ENCODE measurements around the gene WDFY2.

The WDFY2 gene

GRCh38 chr13:51784097-51784496, 199.8 kb downstream of the WDFY2 start:
- TF ChIP-seq SUZ12 (IDR thresholded peaks at IDR 0.05; ENCODE audit: extremely low read depth, insufficient read depth, insufficient read length) (no peak), YY1 (IDR thresholded peaks at IDR 0.05; ENCODE audit: insufficient read depth, insufficient read length) (no peak), ZNF274 (IDR thresholded peaks at IDR 0.05; ENCODE audit: low read depth, low read length) (no peak)
- no peaks in the 10 kb centered on the region for H3K36me3 ChIP-seq (ENCODE audit: insufficient read depth, insufficient read length, low read length)
- no peak overlapping the region for H3K4me3 ChIP-seq (ENCODE audit: insufficient read length, low read depth)
- no peaks in the 10 kb centered on the region for H3K9me3 ChIP-seq (ENCODE audit: insufficient read depth, low read length)
- H3K9ac ChIP-seq (ENCODE audit: insufficient read length, low read depth), result no peak overlapping the region
- H3K4me1 ChIP-seq (ENCODE audit: insufficient read depth, insufficient read length), result no peaks in the 10 kb centered on the region
- no peak for DNase-seq (ENCODE audit: low read depth, low spot score)
- no peaks in the 10 kb centered on the region for H3K27me3 ChIP-seq (ENCODE audit: insufficient read depth, insufficient read length)

GRCh38 chr13:51785712-51786424, 201.6 kb downstream of the WDFY2 start:
- Histone ChIP-seq H3K36me3 (ENCODE audit: insufficient read depth, insufficient read length, low read length) (no peaks in the 10 kb centered on the region), H3K4me1 (ENCODE audit: insufficient read depth, insufficient read length) (no peaks in the 10 kb centered on the region), H3K9ac (ENCODE audit: insufficient read length, low read depth) (no peak overlapping the region), H3K27me3 (ENCODE audit: insufficient read depth, insufficient read length) (no peaks in the 10 kb centered on the region), H3K4me3 (ENCODE audit: insufficient read length, low read depth) (no peak overlapping the region), H3K9me3 (ENCODE audit: insufficient read depth, low read length) (no peaks in the 10 kb centered on the region)
- TF ChIP-seq SUZ12 (IDR thresholded peaks at IDR 0.05; ENCODE audit: extremely low read depth, insufficient read depth, insufficient read length) (no peak), YY1 (IDR thresholded peaks at IDR 0.05; ENCODE audit: insufficient read depth, insufficient read length) (no peak), ZNF274 (IDR thresholded peaks at IDR 0.05; ENCODE audit: low read depth, low read length) (no peak)
- DNase-seq (ENCODE audit: low read depth, low spot score), result no peak

GRCh38 chr13:51786425-51787265, 202.4 kb downstream of the WDFY2 start:
- H3K36me3 ChIP-seq (ENCODE audit: insufficient read depth, insufficient read length, low read length), result no peaks in the 10 kb centered on the region
- no peaks in the 10 kb centered on the region for H3K9me3 ChIP-seq (ENCODE audit: insufficient read depth, low read length)
- no peak overlapping the region for H3K9ac ChIP-seq (ENCODE audit: insufficient read length, low read depth)
- no peak for DNase-seq (ENCODE audit: low read depth, low spot score)
- TF ChIP-seq YY1 (IDR thresholded peaks at IDR 0.05; ENCODE audit: insufficient read depth, insufficient read length), result no peak
- TF ChIP-seq SUZ12 (IDR thresholded peaks at IDR 0.05; ENCODE audit: extremely low read depth, insufficient read depth, insufficient read length), result no peak
- no peak for TF ChIP-seq ZNF274 (IDR thresholded peaks at IDR 0.05; ENCODE audit: low read depth, low read length)
- no peak overlapping the region for H3K4me3 ChIP-seq (ENCODE audit: insufficient read length, low read depth)
- no peaks in the 10 kb centered on the region for H3K4me1 ChIP-seq (ENCODE audit: insufficient read depth, insufficient read length)
- H3K27me3 ChIP-seq (ENCODE audit: insufficient read depth, insufficient read length), result no peaks in the 10 kb centered on the region

GRCh38 chr13:51793570-51794271, 209.5 kb downstream of the WDFY2 start:
- Histone ChIP-seq H3K9ac (ENCODE audit: insufficient read length, low read depth) (no peak overlapping the region), H3K9me3 (ENCODE audit: insufficient read depth, low read length) (no peaks in the 10 kb centered on the region), H3K36me3 (ENCODE audit: insufficient read depth, insufficient read length, low read length) (no peaks in the 10 kb centered on the region), H3K4me3 (ENCODE audit: insufficient read length, low read depth) (no peak overlapping the region), H3K27me3 (ENCODE audit: insufficient read depth, insufficient read length) (no peaks in the 10 kb centered on the region), H3K4me1 (ENCODE audit: insufficient read depth, insufficient read length) (no peaks in the 10 kb centered on the region)
- DNase-seq (ENCODE audit: low read depth, low spot score), result no peak
- no peak for TF ChIP-seq YY1 (IDR thresholded peaks at IDR 0.05; ENCODE audit: insufficient read depth, insufficient read length)
- no peak for TF ChIP-seq ZNF274 (IDR thresholded peaks at IDR 0.05; ENCODE audit: low read depth, low read length)
- TF ChIP-seq SUZ12 (IDR thresholded peaks at IDR 0.05; ENCODE audit: extremely low read depth, insufficient read depth, insufficient read length), result no peak

- DNase-seq (ENCODE audit: low read depth, low spot score), result no peak
- no peaks in the 10 kb centered on the region for H3K4me1 ChIP-seq (ENCODE audit: insufficient read depth, insufficient read length)
- no peaks in the 10 kb centered on the region for H3K36me3 ChIP-seq (ENCODE audit: insufficient read depth, insufficient read length, low read length)
- H3K9me3 ChIP-seq (ENCODE audit: insufficient read depth, low read length), result no peaks in the 10 kb centered on the region
- H3K4me3 ChIP-seq (ENCODE audit: insufficient read length, low read depth), result no peak overlapping the region
- TF ChIP-seq ZNF274 (IDR thresholded peaks at IDR 0.05; ENCODE audit: low read depth, low read length) (no peak), YY1 (IDR thresholded peaks at IDR 0.05; ENCODE audit: insufficient read depth, insufficient read length) (no peak), SUZ12 (IDR thresholded peaks at IDR 0.05; ENCODE audit: extremely low read depth, insufficient read depth, insufficient read length) (no peak)
- no peaks in the 10 kb centered on the region for H3K27me3 ChIP-seq (ENCODE audit: insufficient read depth, insufficient read length)
- H3K9ac ChIP-seq (ENCODE audit: insufficient read length, low read depth), result no peak overlapping the region
These were observed 210.7 kb downstream of the WDFY2 start for GRCh38 chr13:51794964-51795363.

GRCh38 chr13:51795419-51795818, 211.2 kb downstream of the WDFY2 start:
- Histone ChIP-seq H3K4me1 (ENCODE audit: insufficient read depth, insufficient read length) (no peaks in the 10 kb centered on the region), H3K27me3 (ENCODE audit: insufficient read depth, insufficient read length) (no peaks in the 10 kb centered on the region), H3K36me3 (ENCODE audit: insufficient read depth, insufficient read length, low read length) (no peaks in the 10 kb centered on the region), H3K9ac (ENCODE audit: insufficient read length, low read depth) (no peak overlapping the region), H3K4me3 (ENCODE audit: insufficient read length, low read depth) (no peak overlapping the region), H3K9me3 (ENCODE audit: insufficient read depth, low read length) (no peaks in the 10 kb centered on the region)
- TF ChIP-seq ZNF274 (IDR thresholded peaks at IDR 0.05; ENCODE audit: low read depth, low read length) (no peak), YY1 (IDR thresholded peaks at IDR 0.05; ENCODE audit: insufficient read depth, insufficient read length) (no peak), SUZ12 (IDR thresholded peaks at IDR 0.05; ENCODE audit: extremely low read depth, insufficient read depth, insufficient read length) (no peak)
- DNase-seq (ENCODE audit: low read depth, low spot score), result no peak

GRCh38 chr13:51796546-51796945, 212.3 kb downstream of the WDFY2 start:
- Histone ChIP-seq H3K27me3 (ENCODE audit: insufficient read depth, insufficient read length) (no peaks in the 10 kb centered on the region), H3K9ac (ENCODE audit: insufficient read length, low read depth) (no peak overlapping the region), H3K36me3 (ENCODE audit: insufficient read depth, insufficient read length, low read length) (no peaks in the 10 kb centered on the region), H3K4me1 (ENCODE audit: insufficient read depth, insufficient read length) (no peaks in the 10 kb centered on the region), H3K4me3 (ENCODE audit: insufficient read length, low read depth) (no peak overlapping the region), H3K9me3 (ENCODE audit: insufficient read depth, low read length) (no peaks in the 10 kb centered on the region)
- no peak for DNase-seq (ENCODE audit: low read depth, low spot score)
- TF ChIP-seq ZNF274 (IDR thresholded peaks at IDR 0.05; ENCODE audit: low read depth, low read length), result no peak
- no peak for TF ChIP-seq SUZ12 (IDR thresholded peaks at IDR 0.05; ENCODE audit: extremely low read depth, insufficient read depth, insufficient read length)
- no peak for TF ChIP-seq YY1 (IDR thresholded peaks at IDR 0.05; ENCODE audit: insufficient read depth, insufficient read length)
